ENCODE data around the gene DEFB127. TPM values are rescaled to one million over a fixed set of nuclear protein-coding genes. Genes with fewer than 3 reads are reported as not detected.

Gene DEFB127
- total and polyA plus RNA-seq, 2 of the 8 experiments (the other 6 are each of a cell fraction or from before 2014, with no cell fraction given): not detected

DNA sequence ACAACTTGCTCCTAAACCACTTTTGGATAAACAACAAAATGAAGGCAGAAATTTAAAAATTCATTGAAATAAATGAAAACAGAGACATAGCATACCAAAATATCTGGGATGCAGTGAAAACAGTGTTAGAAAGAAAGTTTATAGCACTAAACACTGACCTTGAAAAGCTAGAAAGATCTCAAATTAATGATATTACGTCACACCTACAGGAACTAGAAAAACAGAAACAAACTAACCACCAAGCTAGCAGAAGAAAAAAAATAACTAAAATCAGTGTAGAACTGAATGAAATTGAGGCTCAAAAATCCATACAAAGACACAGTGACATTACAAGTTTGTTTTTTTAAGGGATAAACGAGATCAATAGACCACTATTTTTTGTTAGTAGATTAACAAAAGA lies 27.0 kb downstream of the DEFB127 start (continued):
- TF ChIP-seq POLR2AphosphoS5 (IDR thresholded peaks at IDR 0.05; ENCODE audit: low read depth, low read length) (no peak), SAP30 (IDR thresholded peaks at IDR 0.05; ENCODE audit: insufficient read depth, insufficient replicate concordance, low read length) (no peak), EP300 (IDR thresholded peaks at IDR 0.05; ENCODE audit: borderline replicate concordance in 1 of 2, low read depth in 2 of 2, low read length in 2 of 2) (no peak), CBX8 (IDR thresholded peaks at IDR 0.05; ENCODE audit: borderline replicate concordance, low read depth, low read length) (no peak), RNF2 (IDR thresholded peaks at IDR 0.05; ENCODE audit: borderline replicate concordance, low read depth, low read length, missing control alignments, poor library complexity, severe bottlenecking) (no peak), GABPA (IDR thresholded peaks at IDR 0.05; ENCODE audit: borderline replicate concordance, insufficient read depth, low read length) (no peak), SP2 (IDR thresholded peaks at IDR 0.05; ENCODE audit: low read length) (no peak), TEAD4 (IDR thresholded peaks at IDR 0.05; ENCODE audit: low read depth, low read length) (no peak), PHF8 (conservative IDR thresholded peaks at IDR 0.05; ENCODE audit: low read depth, low read length) (no peak), GTF2F1 (IDR thresholded peaks at IDR 0.05; ENCODE audit: borderline replicate concordance, low read depth, low read length) (no peak), TBP (IDR thresholded peaks at IDR 0.05; ENCODE audit: low read depth, low read length) (no peak), CHD2 (IDR thresholded peaks at IDR 0.05; ENCODE audit: low read length) (no peak), KDM5A (IDR thresholded peaks at IDR 0.05; ENCODE audit: low read length) (no peak), HDAC6 (IDR thresholded peaks at IDR 0.05; ENCODE audit: low read depth, low read length) (no peak), CREB1 (IDR thresholded peaks at IDR 0.05) (no peak)
- TF ChIP-seq, protein P1, sequence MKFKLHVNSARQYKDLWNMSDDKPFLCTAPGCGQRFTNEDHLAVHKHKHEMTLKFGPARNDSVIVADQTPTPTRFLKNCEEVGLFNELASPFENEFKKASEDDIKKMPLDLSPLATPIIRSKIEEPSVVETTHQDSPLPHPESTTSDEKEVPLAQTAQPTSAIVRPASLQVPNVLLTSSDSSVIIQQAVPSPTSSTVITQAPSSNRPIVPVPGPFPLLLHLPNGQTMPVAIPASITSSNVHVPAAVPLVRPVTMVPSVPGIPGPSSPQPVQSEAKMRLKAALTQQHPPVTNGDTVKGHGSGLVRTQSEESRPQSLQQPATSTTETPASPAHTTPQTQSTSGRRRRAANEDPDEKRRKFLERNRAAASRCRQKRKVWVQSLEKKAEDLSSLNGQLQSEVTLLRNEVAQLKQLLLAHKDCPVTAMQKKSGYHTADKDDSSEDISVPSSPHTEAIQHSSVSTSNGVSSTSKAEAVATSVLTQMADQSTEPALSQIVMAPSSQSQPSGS (IDR thresholded peaks at IDR 0.05; ENCODE audit: low read length): no peak
- TF ChIP-seq, protein P2, sequence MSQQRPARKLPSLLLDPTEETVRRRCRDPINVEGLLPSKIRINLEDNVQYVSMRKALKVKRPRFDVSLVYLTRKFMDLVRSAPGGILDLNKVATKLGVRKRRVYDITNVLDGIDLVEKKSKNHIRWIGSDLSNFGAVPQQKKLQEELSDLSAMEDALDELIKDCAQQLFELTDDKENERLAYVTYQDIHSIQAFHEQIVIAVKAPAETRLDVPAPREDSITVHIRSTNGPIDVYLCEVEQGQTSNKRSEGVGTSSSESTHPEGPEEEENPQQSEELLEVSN (IDR thresholded peaks at IDR 0.05): no peak
- TF ChIP-seq, protein P3, sequence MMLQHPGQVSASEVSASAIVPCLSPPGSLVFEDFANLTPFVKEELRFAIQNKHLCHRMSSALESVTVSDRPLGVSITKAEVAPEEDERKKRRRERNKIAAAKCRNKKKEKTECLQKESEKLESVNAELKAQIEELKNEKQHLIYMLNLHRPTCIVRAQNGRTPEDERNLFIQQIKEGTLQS (IDR thresholded peaks at IDR 0.05; ENCODE audit: insufficient read depth, low read depth, low read length): no peak
